SJSA1 (cell line): ENCODE results near the gene ACOX2. TPM values are rescaled to one million over a fixed set of nuclear protein-coding genes. Genes with fewer than 3 reads are reported as not detected.

Experiments
- DNase-seq, 2 experiments: peaks; one replicate each; pipeline ENCODE4 v3.0.0-alpha.2; 2015 to 2020; ENCODE audit warnings: low spot score in 2 of 2, low read depth in 1 of 2
- H3K27ac ChIP-seq: fragments of 250-450 bp; sonication (Bioruptor Pico); 2 replicates; pipeline ENCODE4 v1.5.1; 2020; ENCODE audit warnings: mild to moderate bottlenecking, moderate library complexity
- H3K27me3 ChIP-seq: fragments of 250-450 bp; sonication (Bioruptor Pico); replicated peaks from 2 replicates; pipeline ENCODE4 v1.5.1; 2020; ENCODE audit warnings: mild to moderate bottlenecking, moderate library complexity
- H3K36me3 ChIP-seq: fragments of 250-450 bp; sonication (Bioruptor Pico); 2 replicates; pipeline ENCODE4 v1.5.1; 2020; ENCODE audit warnings: mild to moderate bottlenecking
- H3K4me1 ChIP-seq: fragments of 250-450 bp; sonication (Bioruptor Pico); replicated peaks from 2 replicates; pipeline ENCODE4 v1.6.1; 2021; ENCODE audit warnings: mild to moderate bottlenecking
- H3K4me3 ChIP-seq: fragments of 250-450 bp; sonication (Bioruptor Pico); 2 replicates; pipeline ENCODE4 v1.5.1; 2020; ENCODE audit warnings: mild to moderate bottlenecking
- H3K9me3 ChIP-seq: fragments of 250-450 bp; sonication (Bioruptor Pico); replicated peaks from 2 replicates; pipeline ENCODE4 v1.5.1; 2020; ENCODE audit warnings: mild to moderate bottlenecking
- total RNA-seq: library from RNA; depleted of rRNA; stranded (reverse); fragments of >200 nt; shearing (Covaris generic); gene quantifications from 2 replicates; pipeline ENCODE4 v1.2.3, GENCODE V29; 2014

Gene ACOX2
- total RNA-seq, 1 experiment from 2014 or later: 1.3 TPM

DNA sequence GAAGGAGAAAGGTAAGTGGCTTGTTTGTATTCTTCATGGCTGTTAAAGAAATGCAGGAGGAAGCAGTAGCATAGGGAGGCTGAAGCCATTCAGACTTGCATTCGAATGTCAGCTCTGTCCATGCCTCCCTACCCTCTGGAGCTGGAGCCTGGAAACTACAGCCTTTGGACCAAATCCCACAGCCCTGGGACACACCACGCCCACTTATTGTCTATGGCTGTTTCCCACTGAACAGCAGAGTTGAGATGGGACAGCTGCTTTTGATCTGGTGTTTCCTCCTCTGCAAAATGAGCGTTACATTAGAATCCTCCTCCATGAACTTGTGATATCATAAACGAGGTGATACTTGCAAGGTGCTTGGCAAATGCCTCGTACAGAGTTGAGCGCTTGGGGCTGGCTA, 36.6 kb upstream of the ACOX2 start:
- H3K4me1 ChIP-seq: 0 out of 2 replicates have a peak, but pooled peaks cover 3% of the 10 kb centered on the region
- no peaks in the 10 kb centered on the region for H3K36me3 ChIP-seq
- 0 out of 2 replicates have a peak, but pooled peaks cover 4% of the 10 kb centered on the region for H3K9me3 ChIP-seq
- H3K27ac ChIP-seq: no peak overlapping the region
- no peak overlapping the region for H3K4me3 ChIP-seq
- H3K27me3 ChIP-seq: no peaks in the 10 kb centered on the region
- DNase-seq: no peak

DNA sequence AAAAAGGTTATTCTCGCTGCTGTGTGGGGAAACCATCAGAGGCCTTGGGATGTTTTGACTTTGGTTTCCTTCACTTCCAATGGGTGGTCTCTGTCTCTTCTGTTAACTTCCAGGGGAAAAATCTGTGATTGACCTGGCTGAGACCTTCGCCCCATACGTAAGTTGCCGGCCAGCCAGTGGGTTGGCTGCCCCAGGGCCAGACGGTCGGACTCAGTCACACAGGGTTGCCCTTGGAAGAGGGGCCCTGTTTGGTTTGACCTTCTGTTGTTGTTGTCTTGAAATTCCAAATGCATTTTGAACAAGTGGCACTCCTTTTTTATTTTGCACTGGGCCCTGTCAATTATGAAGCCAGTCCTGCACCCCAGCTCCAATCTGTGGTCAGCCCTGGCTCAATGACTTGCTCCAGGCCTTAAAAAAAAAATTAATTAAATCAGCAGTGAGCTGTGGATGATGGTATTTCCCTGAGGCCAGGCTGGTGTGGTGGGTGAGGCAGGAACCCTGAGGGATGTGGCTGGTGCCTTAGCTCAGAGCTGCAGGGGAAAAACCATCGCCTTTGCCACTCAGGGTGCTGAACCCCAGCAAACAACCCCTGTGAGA, 35.7 kb upstream of the ACOX2 start:
- no peak overlapping the region for H3K4me3 ChIP-seq
- no peak for DNase-seq

DNA sequence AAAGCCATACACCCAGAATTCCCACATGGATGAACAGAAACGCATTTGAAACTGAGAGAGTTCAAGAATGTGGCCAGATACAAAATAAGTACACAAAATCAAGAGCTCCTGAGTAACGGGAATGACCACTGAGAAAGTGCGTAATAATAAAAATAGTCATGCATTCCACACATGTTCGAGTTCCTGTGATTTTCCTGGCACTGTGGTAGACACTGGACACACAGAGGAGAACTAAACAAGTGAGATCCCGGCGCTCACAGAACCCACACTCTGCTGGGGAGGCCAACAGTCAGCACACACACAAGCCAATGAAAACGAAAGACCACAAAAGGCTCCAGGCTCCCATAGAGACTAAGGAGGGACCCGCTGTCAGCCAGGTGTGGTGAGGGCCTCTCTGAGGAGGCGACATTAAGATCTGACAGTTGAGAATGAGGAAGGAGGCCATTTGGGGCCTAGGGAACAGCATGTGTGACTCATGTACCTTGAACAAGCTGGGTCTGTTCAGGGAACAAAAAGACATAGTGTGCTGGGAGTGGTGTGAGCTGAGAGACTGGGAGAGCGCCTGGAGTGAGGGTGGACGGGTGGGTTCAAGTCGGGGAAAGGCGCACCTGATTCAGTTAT, 35.1 kb upstream of the ACOX2 start:
- no peak overlapping the region for H3K27ac ChIP-seq
- H3K36me3 ChIP-seq: no peaks in the 10 kb centered on the region
- 0 out of 2 replicates have a peak, but pooled peaks cover 3% of the 10 kb centered on the region for H3K4me1 ChIP-seq
- 0 out of 2 replicates have a peak, but pooled peaks cover 4% of the 10 kb centered on the region for H3K9me3 ChIP-seq
- no peak overlapping the region for H3K4me3 ChIP-seq
- no peak for DNase-seq
- H3K27me3 ChIP-seq: no peaks in the 10 kb centered on the region

More for the DNA sequence above, 35.7 kb upstream of the ACOX2 start:
- Histone ChIP-seq H3K36me3 (no peaks in the 10 kb centered on the region), H3K4me1 (0 out of 2 replicates have a peak, but pooled peaks cover 3% of the 10 kb centered on the region), H3K9me3 (0 out of 2 replicates have a peak, but pooled peaks cover 4% of the 10 kb centered on the region), H3K27me3 (no peaks in the 10 kb centered on the region), H3K27ac (no peak overlapping the region)

DNA sequence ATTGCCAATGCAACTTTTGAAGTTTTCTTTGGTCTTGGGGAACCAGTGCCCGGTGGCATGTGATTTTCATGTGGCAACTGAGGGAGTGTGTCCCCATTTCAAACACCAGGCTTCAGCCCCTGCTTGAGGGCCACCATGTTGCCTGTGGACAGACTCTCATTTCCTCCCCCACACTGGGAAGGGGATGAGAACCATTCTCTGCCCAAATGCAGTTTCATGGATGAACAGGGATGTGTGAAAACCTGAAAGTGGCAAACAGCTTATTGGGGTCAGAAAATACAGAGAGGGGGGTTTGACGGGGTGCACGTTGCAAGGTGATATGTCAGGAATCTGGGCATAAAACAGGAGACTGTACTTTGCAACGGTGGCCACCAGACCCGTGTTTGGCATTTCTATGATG, 33.9 kb upstream of the ACOX2 start:
- Histone ChIP-seq H3K4me3 (no peak overlapping the region), H3K27ac (no peak overlapping the region), H3K27me3 (no peaks in the 10 kb centered on the region), H3K4me1 (peaks cover 6% of the 10 kb centered on the region; the same call in 1 of the 2 replicates), H3K9me3 (0 out of 2 replicates have a peak, but pooled peaks cover 4% of the 10 kb centered on the region), H3K36me3 (no peaks in the 10 kb centered on the region)
- DNase-seq: no peak

GRCh38 chr3:58569287-58570001, 32.5 kb upstream of the ACOX2 start:
- 0 out of 2 replicates have a peak, but pooled peaks cover 4% of the 10 kb centered on the region for H3K9me3 ChIP-seq
- peaks cover 20% of the 10 kb centered on the region for H3K4me1 ChIP-seq
- H3K4me3 ChIP-seq: no peak overlapping the region
- DNase-seq: no peak
- no peaks in the 10 kb centered on the region for H3K36me3 ChIP-seq
- H3K27me3 ChIP-seq: no peaks in the 10 kb centered on the region
- H3K27ac ChIP-seq: no peak overlapping the region

GRCh38 chr3:58568572-58569286, 31.7 kb upstream of the ACOX2 start:
- H3K27ac ChIP-seq: no peak overlapping the region
- H3K4me3 ChIP-seq: no peak overlapping the region
- no peaks in the 10 kb centered on the region for H3K36me3 ChIP-seq
- H3K27me3 ChIP-seq: no peaks in the 10 kb centered on the region
- H3K4me1 ChIP-seq: peaks cover 27% of the 10 kb centered on the region
- H3K9me3 ChIP-seq: 0 out of 2 replicates have a peak, but pooled peaks cover 4% of the 10 kb centered on the region
- DNase-seq: peak; percentile 65 to 69

DNA sequence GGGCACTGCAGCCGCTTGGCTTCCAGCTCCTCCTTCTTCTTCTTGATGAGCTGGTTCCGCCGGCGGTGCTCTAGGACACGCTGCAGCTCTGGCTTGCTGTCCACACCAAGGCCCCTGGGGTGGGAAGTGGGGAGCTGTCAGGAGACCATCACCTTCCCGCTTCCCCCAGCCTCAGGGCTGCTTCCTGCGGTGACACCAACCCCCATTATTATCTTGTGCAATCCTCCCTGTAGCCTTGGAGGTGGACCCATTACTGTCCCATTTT, 30.2 kb upstream of the ACOX2 start:
- no peak overlapping the region for H3K4me3 ChIP-seq
- H3K27me3 ChIP-seq: no peaks in the 10 kb centered on the region
- H3K36me3 ChIP-seq: no peaks in the 10 kb centered on the region
- H3K27ac ChIP-seq: no peak overlapping the region
- H3K4me1 ChIP-seq: peaks cover 43% of the 10 kb centered on the region
- no peak for DNase-seq
- 0 out of 2 replicates have a peak, but pooled peaks cover 4% of the 10 kb centered on the region for H3K9me3 ChIP-seq

- H3K27ac ChIP-seq: no peak overlapping the region
- no peak overlapping the region for H3K4me3 ChIP-seq
Measured at GRCh38 chr3:58566398-58567250, 29.6 kb upstream of the ACOX2 start.

GRCh38 chr3:58565621-58566397, 28.8 kb upstream of the ACOX2 start:
- Histone ChIP-seq H3K27ac (peak overlapping the region; percentile 95), H3K9me3 (no peaks in the 10 kb centered on the region), H3K4me1 (peaks cover 56% of the 10 kb centered on the region), H3K36me3 (no peaks in the 10 kb centered on the region), H3K27me3 (no peaks in the 10 kb centered on the region), H3K4me3 (no peak overlapping the region)
- DNase-seq: no peak

More at GRCh38 chr3:58566398-58567250, 29.6 kb upstream of the ACOX2 start:
- Histone ChIP-seq H3K27me3 (no peaks in the 10 kb centered on the region), H3K36me3 (no peaks in the 10 kb centered on the region), H3K9me3 (0 out of 2 replicates have a peak, but pooled peaks cover under 1% of the 10 kb centered on the region), H3K4me1 (peaks cover 48% of the 10 kb centered on the region)
- DNase-seq: no peak

GRCh38 chr3:58564456-58565160, 27.6 kb upstream of the ACOX2 start:
- H3K4me1 ChIP-seq: peaks cover 56% of the 10 kb centered on the region
- H3K27ac ChIP-seq: peak overlapping the region; percentile 95
- no peaks in the 10 kb centered on the region for H3K27me3 ChIP-seq

DNA sequence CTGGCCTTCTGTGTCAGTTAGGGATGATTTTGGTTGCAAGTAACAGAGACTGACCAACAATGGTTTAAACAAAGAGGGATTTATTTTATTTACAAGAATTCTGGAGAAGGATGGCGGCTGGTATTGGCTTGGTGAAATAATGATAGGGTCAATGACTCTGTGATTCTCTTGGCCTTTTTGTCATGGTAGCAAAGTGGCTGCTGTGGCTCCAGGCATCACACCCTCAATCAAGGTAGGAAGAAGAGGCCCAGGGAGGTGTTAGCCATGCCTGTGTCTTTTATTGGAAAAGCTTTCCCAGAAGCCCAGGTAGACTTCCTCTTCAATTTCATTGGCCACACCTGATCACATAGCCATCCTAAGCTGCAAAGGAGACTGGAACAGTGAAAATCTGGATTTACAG, 27.1 kb upstream of the ACOX2 start:
- no peak for DNase-seq
- no peaks in the 10 kb centered on the region for H3K27me3 ChIP-seq
- H3K27ac ChIP-seq: peak overlapping the region; percentile 95

More at GRCh38 chr3:58564456-58565160, 27.6 kb upstream of the ACOX2 start:
- Histone ChIP-seq H3K4me3 (no peak overlapping the region), H3K36me3 (no peaks in the 10 kb centered on the region), H3K9me3 (no peaks in the 10 kb centered on the region)
- peak; percentile 86 to 87 for DNase-seq

More for the DNA sequence above, 27.1 kb upstream of the ACOX2 start:
- Histone ChIP-seq H3K4me3 (no peak overlapping the region), H3K9me3 (no peaks in the 10 kb centered on the region), H3K4me1 (peaks cover 56% of the 10 kb centered on the region), H3K36me3 (no peaks in the 10 kb centered on the region)
